NOMO-1 treated with dmso at 0.1 percent for 144 hours (cell line): ENCODE data around the gene KCNH1.

Source experiments
- DNase-seq: peaks from one replicate; lab custom pipeline; 2025; ENCODE audit not compliant: unreplicated experiment; lab: John Stamatoyannopoulos, UW

KCNH1 gene

DNA sequence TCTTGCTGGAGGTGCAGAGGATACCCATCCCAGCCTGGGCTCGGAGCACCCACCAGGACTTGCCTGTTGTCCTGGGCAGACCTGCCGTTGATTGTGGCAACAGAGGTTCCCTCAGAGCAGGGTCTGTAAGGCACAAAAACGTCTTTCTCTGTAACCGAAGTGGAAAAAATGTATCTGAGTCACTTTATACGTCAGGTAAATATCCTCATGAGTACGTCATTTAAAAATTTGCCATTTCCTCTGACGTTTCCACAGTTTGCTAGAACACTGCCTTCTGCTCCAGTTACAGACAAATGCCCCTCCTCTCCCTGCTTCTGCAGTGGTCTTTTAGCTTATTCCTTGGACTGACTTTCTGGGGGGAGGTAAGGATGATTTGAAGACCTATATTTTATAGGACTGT, 478.4 kb downstream of the KCNH1 start:
- no peak for DNase-seq

DNA sequence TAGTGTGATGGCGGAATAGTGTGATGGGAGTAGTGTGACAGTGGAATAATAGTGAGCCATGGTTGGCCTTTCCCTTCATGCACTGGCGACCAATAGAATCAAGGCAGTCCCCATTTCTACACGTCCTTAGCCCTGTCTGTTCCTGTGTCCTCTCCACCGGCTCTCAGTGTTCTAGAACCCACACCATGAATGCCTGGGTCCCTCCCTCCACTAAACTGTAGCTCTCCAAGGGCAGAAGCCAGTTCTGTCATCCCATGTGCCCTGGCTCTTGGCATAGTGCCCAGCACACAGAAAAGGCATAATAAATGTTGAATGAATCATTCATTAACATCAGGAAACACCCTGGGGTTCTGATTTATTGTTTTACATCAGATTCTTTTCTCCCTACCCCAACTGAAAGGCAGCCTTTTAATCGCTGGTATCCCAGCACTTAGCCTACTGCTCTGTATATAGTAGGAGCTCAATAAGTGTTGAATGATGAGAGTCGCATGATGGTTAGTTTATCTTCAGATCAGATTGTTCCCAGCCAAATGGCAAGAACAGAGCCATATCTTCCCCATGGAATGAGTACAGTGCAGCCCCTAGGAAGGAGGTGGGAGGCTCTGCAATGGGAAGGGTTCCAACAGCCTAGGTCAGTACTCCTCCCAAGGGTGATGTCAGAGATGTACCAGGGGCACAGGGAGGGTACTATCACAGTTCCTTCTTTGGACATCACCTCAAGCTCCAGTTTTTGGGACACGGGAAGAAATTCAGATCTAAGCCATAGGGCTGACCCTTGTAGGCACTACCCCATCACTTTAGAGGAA, 479.6 kb downstream of the KCNH1 start:
- DNase-seq, result no peak

DNA sequence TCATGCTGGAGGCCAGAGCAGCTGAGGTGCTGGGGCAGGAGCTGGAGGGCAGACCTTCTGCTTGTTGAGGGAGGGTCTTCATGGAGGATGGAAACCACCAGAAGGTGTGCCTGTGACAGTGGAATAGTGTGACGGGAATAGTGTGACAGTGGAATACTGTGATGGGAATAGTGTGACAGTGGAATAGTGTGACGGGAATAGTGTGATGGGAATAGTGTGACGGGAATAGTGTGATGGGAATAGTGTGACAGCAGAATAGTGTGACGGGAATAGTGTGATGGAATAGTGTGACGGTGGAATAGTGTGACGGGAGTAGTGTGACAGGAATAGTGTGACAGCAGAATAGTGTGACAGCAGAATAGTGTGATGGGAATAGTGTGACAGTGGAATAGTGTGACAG, 480.2 kb downstream of the KCNH1 start:
- DNase-seq, result no peak

DNA sequence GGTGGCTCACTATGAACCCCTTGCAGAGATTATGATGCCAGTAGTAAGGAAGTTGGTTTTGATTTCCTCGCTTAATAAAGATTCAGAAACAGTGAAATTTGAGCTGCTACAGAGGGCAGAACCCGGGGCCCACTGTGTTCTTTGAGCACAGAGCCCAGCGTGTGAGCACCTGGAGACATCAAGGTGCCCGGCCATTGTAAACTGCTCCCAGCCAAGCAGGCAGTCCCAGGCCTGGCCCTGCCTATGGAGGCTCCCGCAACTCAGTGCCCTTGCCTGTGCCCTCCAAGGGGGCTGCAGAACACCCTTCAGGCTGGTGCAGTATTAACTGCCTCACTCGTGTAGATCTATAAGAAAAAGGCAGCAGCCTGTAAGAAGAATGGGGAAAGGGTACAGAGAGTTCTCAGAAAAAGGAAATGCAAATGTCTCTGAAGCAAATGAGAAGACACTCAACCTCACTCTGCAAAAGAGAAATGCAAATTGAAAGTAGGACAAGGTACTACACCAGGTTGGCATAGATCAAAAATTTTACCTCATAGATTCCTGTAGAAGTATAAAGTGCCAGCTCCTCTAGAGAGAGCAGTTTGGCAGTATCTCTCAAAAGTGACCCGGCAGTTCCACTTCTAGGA, 481.5 kb downstream of the KCNH1 start:
- no peak for DNase-seq

DNA sequence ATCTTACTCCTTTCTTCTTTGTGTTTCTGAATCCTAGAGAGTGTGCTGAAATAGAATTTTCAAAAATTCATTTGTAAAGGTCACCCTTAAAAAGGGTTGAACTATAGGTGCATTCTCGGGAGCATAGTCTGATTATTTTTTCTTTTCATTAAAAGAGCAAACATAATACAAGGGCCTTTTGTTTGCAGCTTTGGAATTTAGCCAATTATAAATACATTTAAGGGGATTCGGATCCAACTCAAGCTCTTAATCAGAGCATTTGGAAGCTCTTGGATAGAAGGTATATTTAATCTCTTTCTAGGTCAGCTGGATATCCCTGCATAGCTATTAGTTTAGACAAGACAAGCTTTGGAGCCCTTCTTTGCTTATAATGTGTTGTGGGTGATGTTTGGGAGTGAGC, 483.5 kb downstream of the KCNH1 start:
- DNase-seq, result no peak

DNA sequence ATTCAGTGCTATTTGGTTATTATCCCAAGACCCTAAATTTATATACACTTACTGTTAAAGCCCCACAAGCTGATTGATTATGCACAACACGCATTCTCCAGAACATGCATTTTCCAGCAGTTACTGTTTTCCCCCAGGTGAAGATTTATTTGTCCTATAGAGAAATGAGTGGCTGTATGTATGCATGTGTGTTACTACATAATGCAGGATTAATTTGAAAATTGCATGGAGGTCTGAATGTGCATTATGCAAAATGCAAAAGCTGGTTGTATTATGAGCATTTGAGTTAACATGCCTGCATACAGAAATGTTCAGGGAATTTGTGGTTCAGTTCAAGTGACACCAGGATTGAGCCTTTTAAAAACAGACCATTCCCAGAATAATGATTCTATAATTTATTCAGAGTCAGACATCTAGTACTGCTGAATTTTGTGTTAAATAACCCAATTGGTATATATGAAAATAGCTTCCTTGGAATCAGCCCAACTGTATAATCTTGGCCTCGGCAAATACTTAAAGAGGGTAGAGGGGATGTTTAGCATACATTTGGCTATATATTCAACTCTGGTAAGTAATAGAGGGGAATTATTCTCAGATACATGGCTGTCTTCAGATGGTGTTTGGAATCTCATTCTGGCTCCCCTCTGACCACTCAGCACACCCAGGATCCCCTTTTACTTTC, 485.2 kb downstream of the KCNH1 start:
- DNase-seq, result no peak

DNA sequence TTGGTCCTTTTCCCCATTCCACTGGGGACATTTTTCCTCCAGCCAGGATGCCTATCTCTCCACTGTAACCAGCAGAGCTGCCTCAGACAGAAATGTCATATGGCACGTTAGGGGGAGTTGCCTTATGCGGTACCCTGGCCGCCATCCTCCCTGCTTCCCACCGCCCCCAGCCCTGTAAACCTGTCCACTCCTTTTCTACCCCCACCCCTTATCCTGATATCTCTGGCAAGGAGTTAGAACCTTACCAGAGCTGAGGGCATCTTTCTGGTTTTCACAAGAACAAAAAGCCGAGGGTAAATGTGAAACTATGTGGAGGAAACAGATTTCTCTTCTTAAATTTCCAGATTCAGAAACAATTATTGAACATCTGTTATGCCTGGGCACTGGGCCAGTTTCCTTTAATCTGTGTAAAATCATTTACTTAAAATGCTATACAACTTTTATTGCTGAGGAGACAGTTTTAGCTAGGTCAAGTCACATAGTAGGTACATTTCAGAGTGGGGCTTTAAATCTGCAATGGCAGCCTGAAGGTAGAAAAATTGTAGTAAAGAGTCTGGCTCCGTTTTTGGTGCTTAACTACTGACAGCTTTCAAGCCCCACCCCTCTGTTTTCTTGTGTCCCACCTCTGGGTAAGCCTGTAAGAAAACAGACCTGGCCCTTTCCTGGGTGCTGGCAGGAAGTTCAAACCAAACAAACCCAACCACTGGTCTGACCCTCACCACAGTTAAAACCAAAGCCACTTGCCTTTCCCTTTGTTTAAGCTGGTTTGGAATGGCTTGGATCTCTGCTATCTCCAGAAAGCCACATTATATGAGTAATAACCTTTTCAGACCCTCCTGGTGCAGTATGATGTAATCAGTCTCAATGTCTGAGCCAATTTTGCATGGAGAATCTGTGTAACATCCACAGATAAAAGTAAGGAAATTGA, 486.3 kb downstream of the KCNH1 start:
- no peak for DNase-seq

DNA sequence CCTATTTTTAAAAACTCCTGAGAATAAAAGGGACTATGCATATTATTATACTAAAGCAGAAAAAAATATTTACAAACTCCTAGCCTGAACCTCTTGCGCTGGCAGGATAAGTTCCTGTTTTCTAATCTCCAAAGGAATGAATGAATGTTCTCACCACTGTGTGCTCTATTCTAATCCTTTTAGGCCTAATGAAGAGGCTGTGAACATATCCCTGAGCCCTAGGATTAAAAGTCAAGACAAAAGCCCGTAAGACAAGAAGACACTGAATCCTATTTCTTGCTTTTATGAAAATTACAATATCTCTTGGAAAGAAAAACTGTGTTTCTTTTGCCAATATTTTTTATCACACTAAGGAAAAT, 487.7 kb downstream of the KCNH1 start:
- no peak for DNase-seq

DNA sequence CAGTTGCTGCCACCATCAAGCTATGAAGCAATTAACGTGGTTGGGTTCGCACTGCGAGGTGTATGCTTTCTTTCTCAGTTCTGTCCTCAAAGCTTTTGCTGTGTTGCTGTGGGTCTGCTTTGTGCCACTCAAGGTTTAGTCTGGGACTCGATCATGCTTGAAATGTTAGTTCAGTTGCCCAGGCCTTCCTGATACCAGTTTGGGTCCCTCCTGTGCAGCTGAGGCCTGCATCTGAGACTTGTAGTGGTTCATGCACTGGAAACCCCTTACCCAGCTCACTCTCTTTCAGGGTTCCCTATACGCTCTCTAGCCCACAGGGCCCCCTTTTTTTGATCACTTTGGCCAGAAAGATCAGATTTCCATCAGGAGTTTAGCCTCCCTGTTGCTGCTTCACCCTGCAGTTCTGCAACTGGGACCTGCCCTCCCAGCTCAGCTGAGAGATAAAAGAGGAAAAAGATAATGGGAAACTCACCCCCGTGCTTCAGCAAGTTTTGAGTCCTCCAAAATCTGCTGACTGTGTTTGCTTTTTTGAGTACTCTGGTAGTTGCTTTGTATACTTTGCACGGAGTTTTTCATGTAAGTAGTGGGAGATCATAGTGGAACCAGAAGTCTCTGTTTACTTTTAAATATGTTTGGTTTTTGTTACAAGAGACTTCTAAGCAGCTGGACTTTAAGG, 488.2 kb downstream of the KCNH1 start:
- no peak for DNase-seq

DNA sequence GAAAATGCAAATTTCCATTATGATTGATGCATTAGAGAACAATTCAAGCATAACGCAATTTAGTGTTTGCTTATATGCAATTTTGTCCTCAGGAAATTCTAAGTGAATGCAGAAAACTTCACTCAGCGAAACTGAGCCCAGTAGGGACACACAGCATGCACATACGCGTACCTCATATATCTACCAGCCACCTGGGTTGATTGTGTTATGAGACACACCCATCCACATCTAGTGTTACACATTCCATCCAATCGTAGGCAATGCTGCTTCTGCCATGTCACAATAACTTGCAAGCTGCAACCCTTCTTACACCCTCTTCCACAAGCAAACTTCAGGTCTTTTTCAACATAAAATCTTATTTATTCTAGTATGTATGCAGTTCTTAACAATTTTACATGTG, 492.4 kb downstream of the KCNH1 start:
- no peak for DNase-seq

DNA sequence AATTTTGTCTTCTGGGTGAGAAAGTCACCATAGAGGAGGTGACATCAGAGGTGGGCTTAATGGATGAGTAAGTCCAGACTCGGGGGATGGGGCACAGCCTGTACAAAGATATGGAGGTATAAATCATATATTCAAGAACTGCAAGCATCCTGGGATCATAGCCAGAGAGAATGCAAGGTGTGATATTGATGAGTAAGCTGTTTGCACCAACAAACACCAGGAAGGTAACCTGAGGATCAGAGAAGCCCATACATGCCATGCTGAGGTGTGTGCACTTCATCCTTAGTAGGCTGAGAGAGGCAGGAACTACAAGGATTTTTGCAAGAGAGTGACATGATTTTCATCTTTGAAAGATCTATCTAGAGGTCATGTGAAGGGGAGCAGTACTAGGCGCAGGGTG, 498.8 kb downstream of the KCNH1 start:
- DNase-seq, result no peak

DNA sequence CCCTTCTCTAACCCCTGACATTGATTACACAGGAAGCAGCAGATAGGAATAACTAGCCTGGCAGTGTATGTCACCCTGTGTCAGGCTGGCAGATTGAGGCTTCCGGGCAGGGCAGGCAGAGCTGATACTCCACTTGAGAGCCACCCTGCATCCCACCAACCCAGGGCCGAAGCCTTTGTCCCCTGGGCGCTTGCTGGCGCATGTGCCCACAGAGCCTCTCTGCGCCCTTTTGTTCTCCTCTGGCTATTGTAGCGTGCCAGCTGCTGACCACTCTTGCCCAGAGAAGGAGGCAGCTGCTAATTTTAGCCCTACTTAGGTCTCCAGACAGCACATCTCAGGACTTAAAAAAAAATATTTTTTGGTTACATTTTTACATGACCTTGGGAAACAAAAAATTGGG, 500.3 kb downstream of the KCNH1 start:
- DNase-seq, result no peak

DNA sequence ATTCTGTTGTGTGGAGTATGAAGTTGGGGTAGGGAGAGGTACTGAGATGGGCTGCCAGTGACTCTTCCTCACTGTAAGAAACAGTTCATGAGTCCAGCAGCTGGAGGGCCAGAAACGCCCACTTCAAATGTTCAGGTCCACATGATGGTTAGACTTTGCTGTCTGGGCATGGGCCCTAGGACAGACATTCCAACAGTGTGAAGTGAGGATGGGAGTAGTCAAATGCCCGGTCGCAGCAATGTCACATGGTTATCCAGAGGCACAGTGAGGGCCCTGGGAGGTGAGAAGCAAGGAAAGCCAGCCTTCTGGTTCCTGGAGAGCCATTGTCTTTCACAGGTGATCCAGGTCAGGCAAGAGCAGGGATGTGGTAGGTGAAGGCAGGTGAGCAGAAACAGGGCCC, 500.8 kb downstream of the KCNH1 start:
- no peak for DNase-seq

DNA sequence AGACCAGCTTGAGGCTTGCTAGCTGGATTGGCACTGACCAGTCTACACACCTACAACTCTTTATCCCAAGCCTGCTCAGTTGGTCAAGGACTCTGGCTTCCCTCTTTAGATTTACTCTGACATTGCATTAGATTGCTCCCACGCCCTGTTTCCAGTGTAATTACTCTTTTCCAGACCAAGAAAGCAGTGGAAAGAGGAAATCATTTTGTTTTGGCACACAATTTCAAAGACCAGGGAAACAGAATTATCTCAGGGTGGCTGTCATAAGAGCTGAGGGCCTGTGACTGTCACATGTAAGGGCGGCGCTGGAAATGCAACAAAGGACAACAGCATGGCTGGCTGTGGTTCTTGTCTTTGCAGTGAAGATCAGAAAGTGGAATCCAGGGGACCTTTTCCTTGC, 502.5 kb downstream of the KCNH1 start:
- no peak for DNase-seq

DNA sequence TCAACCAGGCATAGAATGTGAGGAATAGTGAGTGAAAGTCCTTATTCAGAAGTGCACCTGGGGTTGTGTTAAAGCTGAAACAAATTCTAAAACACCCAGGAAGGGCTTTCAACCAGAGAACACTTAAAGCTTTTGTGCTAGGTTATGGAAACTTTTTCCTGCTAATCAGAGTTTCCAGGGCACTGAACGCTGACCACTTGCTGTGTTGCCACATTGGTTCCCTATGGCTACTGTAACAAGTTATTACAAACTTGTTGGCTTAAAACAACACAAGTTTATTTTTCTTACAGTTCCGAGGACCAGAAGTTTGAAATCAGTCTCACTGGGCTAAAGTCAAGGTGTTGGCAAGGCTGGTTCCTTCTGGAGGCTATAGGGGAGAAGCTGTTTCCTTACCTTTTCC, 504.7 kb downstream of the KCNH1 start:
- DNase-seq, result no peak

DNA sequence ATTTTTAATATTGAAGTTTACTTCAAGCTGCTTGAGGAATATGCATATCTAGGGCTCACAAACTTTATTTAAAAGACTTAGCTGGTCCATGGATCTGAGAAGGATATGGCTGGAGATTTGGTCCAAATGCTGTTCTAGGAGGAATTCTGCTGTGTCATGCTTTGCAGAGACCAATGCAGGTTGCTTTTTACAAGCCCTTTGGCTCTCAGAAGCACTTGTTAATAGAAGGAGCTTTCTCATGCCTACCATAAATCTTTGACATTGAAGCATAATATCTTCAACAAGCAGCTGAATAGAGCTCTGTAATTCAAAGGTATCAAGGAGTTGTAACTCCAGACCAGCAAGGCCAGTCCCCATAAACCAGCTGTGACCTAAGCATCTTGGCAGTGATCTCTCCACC, 506.2 kb downstream of the KCNH1 start:
- DNase-seq, result no peak
